GM19023 (cell line): ENCODE results near the gene TANGO6.
"Not testable (repeated sequence)": the region's sequence is repeated elsewhere in the genome, so short reads cannot be mapped to it uniquely, and the experiment has no call there.

Experiments
- ATAC-seq: cut with Tn5 transposase; IDR thresholded peaks from one replicate; pipeline ENCODE4 v1.9.1; 2021; ENCODE audit warnings: mild to moderate bottlenecking, moderate library complexity; ENCODE audit not compliant: unreplicated experiment

TANGO6 gene

DNA sequence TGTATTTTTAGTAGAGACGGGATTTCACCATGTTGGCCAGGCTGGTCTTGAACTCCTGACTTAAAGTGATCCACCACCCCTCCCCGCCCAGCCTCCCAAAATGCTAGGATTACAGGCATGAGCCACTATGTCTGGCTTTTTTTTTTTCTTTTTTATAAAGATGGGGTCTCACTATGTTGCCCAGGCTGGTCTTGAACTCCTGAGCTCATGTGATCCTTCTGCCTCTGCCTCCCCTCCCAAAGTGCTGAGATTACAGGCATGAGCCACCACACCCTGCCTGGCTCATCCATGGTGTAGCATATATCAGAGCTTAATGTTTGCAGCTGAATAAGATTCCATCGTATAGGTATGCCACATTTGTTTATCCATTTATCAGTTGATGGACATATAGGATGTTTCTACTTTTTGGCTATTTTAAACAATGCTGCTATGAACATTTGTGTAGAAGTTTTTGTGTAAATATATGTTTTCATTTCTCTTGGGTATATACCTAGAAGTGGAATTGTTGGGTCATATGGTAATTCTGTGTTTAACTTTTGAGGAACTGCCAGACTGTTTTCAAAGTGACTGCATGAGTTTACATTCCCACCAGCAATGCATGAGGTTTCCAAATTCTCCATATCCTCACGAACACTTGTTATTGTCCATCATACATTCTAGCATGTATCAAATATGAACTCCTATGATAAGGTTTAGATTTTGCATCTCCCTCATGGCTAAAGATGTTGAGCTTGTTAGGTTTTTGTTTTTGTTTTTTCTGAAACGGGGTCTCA lies 206.5 kb downstream of the TANGO6 start:
- ATAC-seq = no peak

DNA sequence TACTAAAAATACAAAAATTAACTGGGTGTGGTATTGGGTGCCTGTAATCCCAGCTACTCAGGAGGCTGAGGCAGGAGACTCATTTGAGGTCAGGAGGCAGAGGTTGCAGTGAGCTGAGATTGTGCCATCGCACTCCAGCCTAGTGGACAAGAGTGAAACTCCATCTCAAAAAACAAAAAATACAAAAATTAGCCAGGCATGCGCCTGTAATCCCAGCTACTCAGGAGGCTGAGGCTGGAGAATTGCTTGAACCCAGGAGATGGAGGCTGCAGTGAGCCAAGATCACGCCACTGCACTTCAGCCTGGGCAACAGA lies 208.1 kb downstream of the TANGO6 start:
- not testable (repeated sequence) for ATAC-seq

DNA sequence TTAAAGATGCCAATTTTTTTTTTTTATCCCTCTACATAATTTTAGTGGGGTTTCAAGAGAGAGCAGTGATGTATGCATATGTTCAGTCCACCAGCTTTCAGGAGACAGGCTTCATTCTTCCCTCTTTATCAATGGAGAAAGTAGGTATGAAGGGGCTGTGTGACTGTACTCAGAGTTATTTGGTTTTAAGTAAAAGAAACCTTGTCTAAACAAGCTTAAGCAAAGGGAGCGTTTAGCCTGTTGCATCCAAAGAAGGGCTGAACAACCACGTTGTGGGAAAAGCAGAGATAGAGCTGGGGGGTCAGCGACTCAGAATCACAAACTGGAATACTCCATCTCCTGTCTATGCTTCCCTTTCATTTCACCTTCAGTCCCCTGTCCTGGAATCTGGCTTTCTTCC lies 211.7 kb downstream of the TANGO6 start:
- no peak for ATAC-seq

DNA sequence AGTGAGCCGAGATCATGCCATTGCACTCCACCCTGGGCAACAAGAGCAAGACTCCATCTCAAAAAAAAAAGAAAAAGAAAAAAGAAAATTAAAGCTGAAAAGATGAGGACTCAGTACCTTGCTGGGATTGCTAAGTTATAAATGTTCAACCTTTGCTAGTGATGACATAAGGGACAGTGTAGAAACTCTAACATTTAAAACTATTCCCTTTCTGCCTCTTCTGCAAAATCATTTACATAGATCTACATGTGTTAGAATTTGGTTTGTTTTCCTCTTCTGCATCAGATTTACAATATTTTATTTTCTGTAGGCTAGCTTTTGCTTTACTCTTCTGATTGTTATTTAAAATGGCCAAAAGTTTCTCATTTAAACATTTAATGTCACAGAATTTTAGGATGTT lies 212.6 kb downstream of the TANGO6 start:
- ATAC-seq = no peak

DNA sequence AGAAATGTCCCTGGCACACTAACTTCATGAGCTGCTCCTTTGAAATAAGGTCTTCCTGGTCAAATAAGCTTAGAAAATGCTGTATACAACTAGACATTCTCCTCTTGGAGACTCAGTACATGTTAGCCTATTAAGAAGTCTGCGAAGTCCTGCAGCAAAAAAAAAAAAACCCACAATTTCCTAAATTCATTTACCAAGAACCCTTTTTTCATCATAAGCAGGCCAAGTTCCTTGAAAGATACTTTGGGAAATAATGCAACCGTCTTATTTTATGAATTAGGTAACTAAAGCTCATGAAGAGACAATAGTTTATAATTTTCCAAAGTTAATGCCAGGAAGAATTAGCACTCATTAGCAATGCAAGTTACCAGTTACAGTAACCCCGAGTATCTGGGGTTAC lies 213.1 kb downstream of the TANGO6 start:
- ATAC-seq = no peak

DNA sequence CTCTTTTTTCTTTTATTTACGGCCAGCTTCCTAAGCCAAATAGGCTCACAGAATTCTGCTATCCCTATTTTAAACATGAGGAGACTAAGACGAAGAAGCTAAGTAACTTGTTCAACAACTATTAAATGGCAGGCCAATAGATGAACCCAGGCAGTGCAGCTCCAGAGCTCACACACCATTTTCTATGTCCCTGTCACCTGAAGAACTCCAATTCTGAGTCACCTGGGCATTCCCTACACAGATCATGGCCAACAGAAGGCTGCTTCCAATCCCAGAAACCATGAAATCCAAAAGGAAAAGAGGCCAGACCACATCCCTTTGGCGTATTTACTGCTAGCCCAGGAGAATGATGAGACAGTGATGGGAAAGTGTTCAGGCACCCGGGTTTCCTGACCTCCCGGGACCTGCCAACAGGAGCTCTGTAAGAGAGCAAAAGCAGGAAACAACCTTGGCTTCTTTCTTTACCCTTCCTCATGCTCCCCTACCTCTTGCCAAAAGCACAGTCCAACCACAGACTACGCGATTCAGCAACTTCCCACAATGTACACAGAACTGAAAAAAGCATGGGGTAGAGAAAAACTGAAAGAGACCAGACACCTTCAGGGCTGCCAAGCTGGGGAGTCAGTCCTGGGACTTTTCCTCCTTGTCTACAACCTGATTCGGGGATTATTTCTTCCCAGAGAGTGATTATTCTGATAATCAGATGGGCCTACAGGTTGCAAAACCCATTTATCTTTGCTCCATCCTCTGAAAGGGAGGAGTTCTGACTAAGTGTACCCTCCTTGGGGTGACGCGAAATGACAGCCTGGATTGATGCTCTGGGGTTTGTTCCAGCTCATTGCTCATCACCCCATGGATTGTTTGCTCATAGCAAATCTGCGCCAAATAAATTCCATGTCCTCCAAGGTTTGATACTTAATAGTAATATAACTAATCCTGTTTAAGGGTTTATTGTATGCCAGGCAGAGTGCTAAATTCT lies 214.4 kb downstream of the TANGO6 start:
- no peak for ATAC-seq

- not testable (repeated sequence) for ATAC-seq
Measured at GRCh38 chr16:69063491-69063890, 220.2 kb downstream of the TANGO6 start.

GRCh38 chr16:69064124-69064763 lies 220.9 kb downstream of the TANGO6 start:
- ATAC-seq = no peak

- no peak for ATAC-seq
Measured at GRCh38 chr16:69064764-69065313, 221.5 kb downstream of the TANGO6 start.

GRCh38 chr16:69069504-69069903 lies 226.2 kb downstream of the TANGO6 start:
- no peak for ATAC-seq

DNA sequence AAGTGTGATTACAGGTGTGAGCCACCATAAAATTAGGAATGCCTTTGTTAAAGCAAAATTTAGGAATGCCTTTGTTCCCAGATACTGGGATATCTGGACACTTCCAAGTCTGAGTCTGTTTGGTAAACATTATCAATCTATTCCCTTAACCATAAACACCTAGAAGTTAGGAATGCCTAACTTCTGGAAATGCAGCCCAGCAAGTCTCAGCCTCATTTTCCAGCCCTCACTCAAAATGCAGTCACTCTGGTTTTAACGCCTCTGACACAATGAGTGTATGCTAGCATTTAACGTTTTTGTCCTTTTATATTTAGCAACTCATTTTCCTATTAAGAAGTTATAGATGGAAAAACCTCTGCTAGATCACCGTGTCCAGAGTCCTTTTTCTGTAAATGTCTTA lies 227.7 kb downstream of the TANGO6 start:
- ATAC-seq = no peak

DNA sequence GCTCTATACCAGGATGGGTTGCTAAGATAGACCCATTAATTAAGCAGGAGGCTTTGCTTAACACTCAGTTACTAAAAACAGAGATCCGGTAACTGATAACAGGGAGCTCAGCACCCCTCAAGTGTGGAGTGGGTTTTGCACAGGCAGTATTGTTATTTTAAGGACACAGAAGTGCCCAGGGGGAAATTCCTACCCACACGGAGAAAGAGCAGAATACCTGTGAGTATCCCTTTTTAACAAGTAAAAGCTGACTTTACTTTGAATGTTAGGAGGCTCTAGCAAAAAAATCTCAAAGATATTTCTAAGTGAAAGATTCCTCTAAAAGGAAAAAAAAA lies 229.3 kb downstream of the TANGO6 start:
- ATAC-seq = no peak

- no peak for ATAC-seq
Measured at GRCh38 chr16:69073181-69073702, 229.9 kb downstream of the TANGO6 start.

GRCh38 chr16:69077251-69077650 lies 233.9 kb downstream of the TANGO6 start:
- ATAC-seq = no peak

- no peak for ATAC-seq
Measured at GRCh38 chr16:69078073-69078472, 234.7 kb downstream of the TANGO6 start.

DNA sequence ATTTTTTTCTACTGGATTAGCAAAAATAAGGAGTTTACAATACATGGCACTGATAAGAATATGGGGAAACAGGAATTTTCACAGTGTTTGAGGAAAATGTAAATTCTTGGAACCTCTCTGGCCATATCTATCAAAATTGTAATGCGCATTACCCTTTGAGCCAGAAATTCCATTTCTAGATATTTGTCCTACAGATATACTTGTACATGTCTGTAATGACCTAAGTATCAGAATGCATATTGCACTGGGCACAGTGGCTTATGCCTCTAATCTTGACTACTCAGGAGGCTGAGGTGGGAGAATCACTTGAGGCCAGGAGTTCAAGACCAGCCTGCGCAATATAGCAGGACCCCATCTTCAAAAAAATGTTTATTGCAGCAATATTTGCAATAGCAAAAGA lies 236.4 kb downstream of the TANGO6 start:
- ATAC-seq = no peak

DNA sequence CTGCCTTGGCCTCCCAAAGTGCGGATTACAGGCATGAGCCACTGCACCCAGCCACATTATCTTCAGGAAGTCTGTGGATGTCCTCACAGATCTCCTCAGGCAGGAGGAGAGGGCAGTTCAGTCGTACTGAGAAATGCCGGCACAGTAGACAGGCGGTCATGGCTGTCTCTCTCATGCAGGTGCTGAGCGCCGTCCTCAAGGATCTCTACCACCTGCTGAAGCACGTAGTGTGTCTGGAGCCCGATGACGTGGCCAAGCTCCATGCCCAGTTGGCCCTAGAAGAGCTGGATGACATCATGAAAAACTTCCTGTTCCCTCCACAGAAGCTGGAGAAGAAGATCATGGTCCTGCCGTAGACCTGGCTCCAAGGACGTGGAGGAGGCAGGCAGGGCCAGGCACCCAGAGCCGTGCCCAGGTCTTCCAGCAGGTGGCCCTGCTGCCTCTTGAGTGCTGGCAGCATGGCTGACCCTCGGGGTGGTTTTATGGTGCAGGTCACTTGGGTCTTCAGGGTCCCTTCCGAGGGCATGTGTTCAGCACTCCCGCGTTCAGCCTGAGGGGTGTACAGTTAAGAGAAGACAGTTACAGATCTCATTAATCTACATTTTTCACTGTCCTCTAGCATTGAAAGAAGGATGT lies 240.1 kb downstream of the TANGO6 start:
- no peak for ATAC-seq

GRCh38 chr16:69084289-69084688 lies 241.0 kb downstream of the TANGO6 start:
- ATAC-seq = no peak

DNA sequence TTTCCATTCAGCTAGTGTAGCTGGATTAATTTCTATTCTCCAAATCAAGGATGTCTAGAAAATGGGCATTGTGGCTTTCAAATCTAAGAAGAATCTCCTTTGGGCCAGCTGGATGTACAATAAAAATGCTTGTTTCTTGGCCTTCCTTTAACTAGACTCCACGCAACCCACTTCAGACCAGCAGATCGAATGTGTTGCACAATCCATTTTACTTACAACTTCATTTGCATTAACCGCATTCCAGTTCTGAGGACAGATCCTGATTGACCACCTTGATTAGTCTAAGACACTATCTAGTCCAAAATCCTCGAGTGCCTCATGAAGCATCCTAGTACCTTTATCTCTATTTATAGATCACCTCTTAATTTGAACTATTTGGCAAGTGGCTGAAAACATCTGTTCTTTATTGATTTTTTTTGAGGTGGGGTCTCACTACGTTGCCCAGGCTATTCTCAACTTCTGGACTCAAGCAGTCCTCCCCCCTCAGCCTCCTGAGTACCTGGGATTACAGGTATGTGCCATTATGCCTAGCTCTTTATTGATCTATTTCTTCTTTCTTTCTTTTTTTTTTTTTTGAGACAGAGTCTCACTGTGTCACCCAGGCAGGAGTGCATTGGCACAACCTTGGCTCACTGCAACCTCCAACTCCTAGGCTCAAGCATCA lies 241.8 kb downstream of the TANGO6 start:
- ATAC-seq = no peak

DNA sequence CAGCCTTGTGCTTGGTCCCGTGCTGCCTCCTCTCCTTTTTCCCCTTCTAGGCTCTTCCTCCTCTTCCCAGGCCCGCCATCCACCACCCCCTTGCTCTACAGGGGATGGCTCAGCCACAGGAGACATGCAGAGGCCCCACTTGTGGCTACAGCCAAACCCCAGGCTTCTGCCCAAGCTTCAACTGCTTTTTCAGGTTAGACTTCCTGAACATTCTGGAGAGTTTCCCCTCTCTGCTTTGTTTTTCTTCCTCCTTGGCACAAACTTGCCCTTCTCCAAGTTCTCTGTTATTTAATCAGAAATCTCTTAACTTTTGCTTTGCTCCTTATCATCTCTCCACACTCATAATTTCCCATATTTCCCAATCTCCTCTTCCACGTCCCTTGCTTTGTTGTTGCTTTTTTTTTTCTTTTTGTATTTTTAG lies 243.8 kb downstream of the TANGO6 start:
- ATAC-seq = no peak
